Measurements from ENCODE around the gene ERAL1.

Gene ERAL1

GRCh38 chr17:28880572-28880945, 25.7 kb downstream of the ERAL1 start:
- TF ChIP-seq ELF4 (IDR thresholded peaks at IDR 0.05) (no peak), SP1 (IDR thresholded peaks at IDR 0.05) (no peak), FOXK2 (IDR thresholded peaks at IDR 0.05) (no peak), HDGF (IDR thresholded peaks at IDR 0.05; ENCODE audit: borderline replicate concordance) (no peak), L3MBTL2 (conservative IDR thresholded peaks at IDR 0.05) (no peak), ARNT (IDR thresholded peaks at IDR 0.05) (no peak), TARDBP (IDR thresholded peaks at IDR 0.05) (no peak), CTBP1 (IDR thresholded peaks at IDR 0.05; ENCODE audit: borderline replicate concordance) (no peak), LEF1 (IDR thresholded peaks at IDR 0.05; ENCODE audit: borderline replicate concordance) (no peak)
- POLR2A ChIA-PET: no interaction called here
- DNase-seq (ENCODE audit: extremely low spot score): no peak
- CTCF ChIA-PET: no interaction called here

DNA sequence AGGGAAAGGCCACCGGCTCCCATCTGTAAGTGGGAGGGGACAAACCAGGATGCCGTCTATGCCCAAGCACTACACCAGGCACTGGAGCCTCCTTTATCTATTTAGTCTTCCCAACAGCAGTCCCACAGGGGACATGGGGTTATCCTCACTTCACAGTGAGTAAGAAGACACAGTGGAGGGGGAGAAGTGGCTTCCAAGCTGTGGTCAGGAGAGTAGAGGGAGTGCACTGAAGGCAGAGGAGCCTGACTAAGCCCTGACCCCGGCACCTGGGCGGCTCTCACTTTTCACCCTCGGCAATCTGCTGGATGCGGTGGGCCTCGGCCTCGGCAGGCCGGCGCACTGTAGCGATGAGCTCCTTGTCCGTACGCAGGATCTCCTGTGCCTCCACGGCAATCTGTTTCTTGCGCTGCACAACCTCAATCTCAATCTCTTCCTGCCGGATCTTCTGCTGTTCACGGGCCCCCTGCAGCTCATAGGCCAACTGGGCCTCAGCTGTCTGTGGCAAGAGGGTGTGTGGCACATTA, 26.8 kb downstream of the ERAL1 start:
- no peak for TF ChIP-seq SP1 (IDR thresholded peaks at IDR 0.05)
- no peak for TF ChIP-seq NFRKB (IDR thresholded peaks at IDR 0.05)
- no peak for TF ChIP-seq L3MBTL2 (conservative IDR thresholded peaks at IDR 0.05)
- no peak for TF ChIP-seq FOXK2 (IDR thresholded peaks at IDR 0.05)
- TF ChIP-seq, protein P1, sequence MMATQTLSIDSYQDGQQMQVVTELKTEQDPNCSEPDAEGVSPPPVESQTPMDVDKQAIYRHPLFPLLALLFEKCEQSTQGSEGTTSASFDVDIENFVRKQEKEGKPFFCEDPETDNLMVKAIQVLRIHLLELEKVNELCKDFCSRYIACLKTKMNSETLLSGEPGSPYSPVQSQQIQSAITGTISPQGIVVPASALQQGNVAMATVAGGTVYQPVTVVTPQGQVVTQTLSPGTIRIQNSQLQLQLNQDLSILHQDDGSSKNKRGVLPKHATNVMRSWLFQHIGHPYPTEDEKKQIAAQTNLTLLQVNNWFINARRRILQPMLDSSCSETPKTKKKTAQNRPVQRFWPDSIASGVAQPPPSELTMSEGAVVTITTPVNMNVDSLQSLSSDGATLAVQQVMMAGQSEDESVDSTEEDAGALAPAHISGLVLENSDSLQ (IDR thresholded peaks at IDR 0.05): no peak
- POLR2A ChIA-PET: interaction anchor here (1.3 kb wide), 2 partner anchors 17 to 26 kb away, joined by 3 to 4 read pairs; partner anchors contain the start of gene ERAL1
- CTCF ChIA-PET: no interaction called here
- DNase-seq (ENCODE audit: extremely low spot score): no peak

GRCh38 chr17:28882154-28882895, 27.5 kb downstream of the ERAL1 start:
- TF ChIP-seq ZNF384 (IDR thresholded peaks at IDR 0.05): no peak
- no peak for TF ChIP-seq ARNT (IDR thresholded peaks at IDR 0.05)
- TF ChIP-seq SUZ12 (IDR thresholded peaks at IDR 0.05): no peak
- no peak for TF ChIP-seq BHLHE40 (IDR thresholded peaks at IDR 0.05; ENCODE audit: borderline replicate concordance)
- TF ChIP-seq HDGF (IDR thresholded peaks at IDR 0.05; ENCODE audit: borderline replicate concordance): no peak
- no peak for TF ChIP-seq ELF4 (IDR thresholded peaks at IDR 0.05)
- TF ChIP-seq FOXM1 (IDR thresholded peaks at IDR 0.05; ENCODE audit: borderline replicate concordance): no peak
- TF ChIP-seq TARDBP (IDR thresholded peaks at IDR 0.05): no peak
- TF ChIP-seq FOXK2 (IDR thresholded peaks at IDR 0.05): no peak
- TF ChIP-seq SP1 (IDR thresholded peaks at IDR 0.05): no peak
- TF ChIP-seq, protein P1 (IDR thresholded peaks at IDR 0.05): no peak
- ChIA-PET CTCF (no interaction called here), POLR2A (interaction anchor here (1.2 to 1.3 kb wide), 3 partner anchors 16 to 163 kb away, joined by 3 to 4 read pairs (median 4); partner anchors contain the start of genes ERAL1 and RPL23A)
- DNase-seq (ENCODE audit: extremely low spot score): no peak

DNA sequence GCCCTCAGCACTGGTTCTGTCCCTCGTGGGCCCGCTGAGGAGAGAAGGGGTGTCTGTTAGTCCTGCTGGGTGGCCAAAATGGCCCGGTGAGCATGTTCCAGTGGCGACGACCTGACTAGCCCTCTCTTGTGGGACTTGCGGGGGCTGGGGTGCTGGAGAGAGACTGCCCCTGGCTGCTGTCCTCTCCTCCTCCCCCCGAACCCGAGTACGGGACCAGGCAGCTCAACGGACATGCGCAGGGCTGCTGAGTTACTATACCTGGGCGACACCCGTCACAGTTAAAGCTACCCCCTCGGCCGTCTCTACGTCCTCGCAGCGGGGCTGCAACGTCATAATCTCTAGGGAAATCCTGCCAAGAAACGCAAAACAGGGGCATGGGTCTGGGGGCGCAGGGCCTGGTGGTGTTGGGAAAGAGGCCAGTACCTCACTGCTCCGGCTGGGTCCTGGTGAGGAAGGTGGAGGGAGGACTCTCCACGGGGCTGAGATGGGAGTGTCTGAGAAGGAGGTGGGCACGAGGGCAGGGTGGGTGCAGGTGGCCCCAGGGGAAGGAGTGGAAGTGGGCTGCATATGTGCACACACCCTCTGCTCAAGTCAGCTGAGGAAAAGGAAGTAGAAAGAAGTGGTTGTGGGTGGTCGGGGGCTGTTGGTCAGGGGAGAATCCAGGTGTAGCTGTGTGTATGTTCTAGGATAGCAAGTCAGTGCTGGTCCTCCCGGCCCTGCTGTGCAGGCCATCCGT, 29.3 kb downstream of the ERAL1 start:
- ChIA-PET CTCF (no interaction called here), POLR2A (no interaction called here)
- no peak for DNase-seq (ENCODE audit: extremely low spot score)
- TF ChIP-seq ZNF384 (IDR thresholded peaks at IDR 0.05): no peak
- no peak for TF ChIP-seq ELF4 (IDR thresholded peaks at IDR 0.05)
- TF ChIP-seq TARDBP (IDR thresholded peaks at IDR 0.05): no peak
- TF ChIP-seq FOXM1 (IDR thresholded peaks at IDR 0.05; ENCODE audit: borderline replicate concordance): no peak
- TF ChIP-seq FOXA1 (IDR thresholded peaks at IDR 0.05): no peak
- no peak for TF ChIP-seq LEF1 (IDR thresholded peaks at IDR 0.05; ENCODE audit: borderline replicate concordance)
- TF ChIP-seq BHLHE40 (IDR thresholded peaks at IDR 0.05; ENCODE audit: borderline replicate concordance): no peak
- TF ChIP-seq L3MBTL2 (conservative IDR thresholded peaks at IDR 0.05): no peak
- TF ChIP-seq, protein P1 (IDR thresholded peaks at IDR 0.05): no peak
- TF ChIP-seq CTBP1 (IDR thresholded peaks at IDR 0.05; ENCODE audit: borderline replicate concordance): no peak
- no peak for TF ChIP-seq FOXK2 (IDR thresholded peaks at IDR 0.05)
- TF ChIP-seq NFRKB (IDR thresholded peaks at IDR 0.05): no peak
- TF ChIP-seq HDGF (IDR thresholded peaks at IDR 0.05; ENCODE audit: borderline replicate concordance): no peak
- TF ChIP-seq SP1 (IDR thresholded peaks at IDR 0.05): no peak
- no peak for TF ChIP-seq SUZ12 (IDR thresholded peaks at IDR 0.05)

- ChIA-PET POLR2A (no interaction called here), CTCF (no interaction called here)
- TF ChIP-seq BHLHE40 (IDR thresholded peaks at IDR 0.05; ENCODE audit: borderline replicate concordance) (no peak), FOXM1 (IDR thresholded peaks at IDR 0.05; ENCODE audit: borderline replicate concordance) (no peak), ZNF384 (IDR thresholded peaks at IDR 0.05) (no peak), ARNT (IDR thresholded peaks at IDR 0.05) (no peak), L3MBTL2 (conservative IDR thresholded peaks at IDR 0.05) (no peak), NFRKB (IDR thresholded peaks at IDR 0.05) (no peak), LEF1 (IDR thresholded peaks at IDR 0.05; ENCODE audit: borderline replicate concordance) (no peak), SUZ12 (IDR thresholded peaks at IDR 0.05) (no peak), HDGF (IDR thresholded peaks at IDR 0.05; ENCODE audit: borderline replicate concordance) (no peak)
- TF ChIP-seq, protein P1 (IDR thresholded peaks at IDR 0.05): no peak
- DNase-seq (ENCODE audit: extremely low spot score): no peak
These were observed 30.5 kb downstream of the ERAL1 start for GRCh38 chr17:28885363-28885762.
